Suprapubic skin (tissue), 3 donors: Measurements from ENCODE around the gene CAPN5.

Source experiments
- EP300 ChIP-seq: sonication (generic); formaldehyde crosslinking; IDR thresholded peaks from one replicate; pipeline ENCODE4 v1.6.1; 2017; ENCODE audit warnings: antibody characterized with exemption
- TF ChIP-seq, protein P1 (sequence below), 2 donors: fragments of 200-600 bp in 1 of 2; fragments of 450-650 bp in 1 of 2; sonication (generic) in 1 of 2; IDR thresholded peaks; one replicate each; pipeline ENCODE4 v1.5.1; 2016 to 2019; ENCODE audit warnings: antibody characterized with exemption in 2 of 2, mild to moderate bottlenecking in 1 of 2, moderate library complexity in 1 of 2

DNA sequence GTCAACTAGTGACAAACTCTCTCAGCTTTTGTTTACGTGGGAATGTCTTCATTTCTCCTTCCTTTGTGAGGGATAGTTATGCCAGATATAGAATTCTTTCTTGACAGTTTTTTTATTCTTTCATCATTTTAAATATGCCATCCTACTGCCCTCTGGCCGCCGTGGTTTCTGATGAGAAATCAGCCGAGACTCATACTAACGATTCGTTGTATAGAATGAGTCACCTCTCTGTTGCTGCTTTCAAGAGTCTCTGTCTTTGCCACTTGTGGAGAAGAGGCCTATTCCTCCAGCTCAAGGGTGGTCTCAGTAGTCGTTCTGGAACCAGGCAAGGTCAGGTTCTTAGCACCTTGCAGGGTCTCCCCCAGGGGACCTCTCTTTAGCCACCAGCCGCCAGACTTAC, 69.3 kb downstream of the CAPN5 start:
- no peak for TF ChIP-seq EP300
- TF ChIP-seq, protein P1, sequence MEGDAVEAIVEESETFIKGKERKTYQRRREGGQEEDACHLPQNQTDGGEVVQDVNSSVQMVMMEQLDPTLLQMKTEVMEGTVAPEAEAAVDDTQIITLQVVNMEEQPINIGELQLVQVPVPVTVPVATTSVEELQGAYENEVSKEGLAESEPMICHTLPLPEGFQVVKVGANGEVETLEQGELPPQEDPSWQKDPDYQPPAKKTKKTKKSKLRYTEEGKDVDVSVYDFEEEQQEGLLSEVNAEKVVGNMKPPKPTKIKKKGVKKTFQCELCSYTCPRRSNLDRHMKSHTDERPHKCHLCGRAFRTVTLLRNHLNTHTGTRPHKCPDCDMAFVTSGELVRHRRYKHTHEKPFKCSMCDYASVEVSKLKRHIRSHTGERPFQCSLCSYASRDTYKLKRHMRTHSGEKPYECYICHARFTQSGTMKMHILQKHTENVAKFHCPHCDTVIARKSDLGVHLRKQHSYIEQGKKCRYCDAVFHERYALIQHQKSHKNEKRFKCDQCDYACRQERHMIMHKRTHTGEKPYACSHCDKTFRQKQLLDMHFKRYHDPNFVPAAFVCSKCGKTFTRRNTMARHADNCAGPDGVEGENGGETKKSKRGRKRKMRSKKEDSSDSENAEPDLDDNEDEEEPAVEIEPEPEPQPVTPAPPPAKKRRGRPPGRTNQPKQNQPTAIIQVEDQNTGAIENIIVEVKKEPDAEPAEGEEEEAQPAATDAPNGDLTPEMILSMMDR (IDR thresholded peaks at IDR 0.05) = no peak
